Mucosa of descending colon (tissue), 3 donors: ENCODE results near the gene LLGL2. TPM values are rescaled to one million over a fixed set of nuclear protein-coding genes. Genes with fewer than 3 reads are reported as not detected.

ENCODE experiments used
- ATAC-seq: fragments of 200-7000 bp; cut with Tn5 transposase; one replicate; pipeline ENCODE4 v1.9.1; 2020; ENCODE audit warnings: mild to moderate bottlenecking, moderate library complexity
- DNase-seq, 3 donors: peaks; one replicate each; pipeline ENCODE4 v3.0.0-alpha.2; 2020
- H3K36me3 ChIP-seq: fragments of 200-600 bp; one replicate; pipeline ENCODE4 v1.8.0; 2021; ENCODE audit warnings: low read depth, mild to moderate bottlenecking
- H3K4me1 ChIP-seq: fragments of 200-600 bp; one replicate; pipeline ENCODE4 v1.8.0; 2021; ENCODE audit warnings: low read depth, mild to moderate bottlenecking
- H3K4me3 ChIP-seq: fragments of 200-600 bp; one replicate; pipeline ENCODE4 v1.8.0; 2021; ENCODE audit warnings: mild to moderate bottlenecking
- H3K9me3 ChIP-seq: fragments of 200-600 bp; one replicate; pipeline ENCODE4 v1.8.0; 2021; ENCODE audit warnings: mild to moderate bottlenecking
- intact Hi-C, 2 donors: fragments of 100-400 bp; cut with DNase I in 1 of 2; cut with micrococcal nuclease in 1 of 2; formaldehyde crosslinking; loops; one replicate each; pipeline versions ENCODE4 v1.11.0 to v1.11.1; 2022; cut with DNase I, micrococcal nuclease
- total RNA-seq, 3 donors: library from RNA; stranded (reverse); fragmentation: NEBNext Ultra II Directional in 2 of 3; extraction: Animal tissue kit (Norgen Biotek cat#: 25700) in 2 of 3; gene quantifications; one replicate each; pipeline versions ENCODE4 v1.2.1 to v1.2.4, GENCODE V29; 2021 to 2023
- TF ChIP-seq, protein P1 (sequence below): fragments of 200-600 bp; IDR thresholded peaks from one replicate; pipeline ENCODE4 v1.8.0; 2022; ENCODE audit warnings: antibody characterized with exemption, mild to moderate bottlenecking
- donor health status: DM: no; HTN: no; CAD: no; lungs with moderate emphysema.
- donor health status: DM: no; HTN: no; CAD: no.
- donor health status: DM: no; HTN: yes; CAD: no.

The LLGL2 gene
- total RNA-seq, 3 donors from 2014 or later = 269 to 590 (median 405) TPM

DNA sequence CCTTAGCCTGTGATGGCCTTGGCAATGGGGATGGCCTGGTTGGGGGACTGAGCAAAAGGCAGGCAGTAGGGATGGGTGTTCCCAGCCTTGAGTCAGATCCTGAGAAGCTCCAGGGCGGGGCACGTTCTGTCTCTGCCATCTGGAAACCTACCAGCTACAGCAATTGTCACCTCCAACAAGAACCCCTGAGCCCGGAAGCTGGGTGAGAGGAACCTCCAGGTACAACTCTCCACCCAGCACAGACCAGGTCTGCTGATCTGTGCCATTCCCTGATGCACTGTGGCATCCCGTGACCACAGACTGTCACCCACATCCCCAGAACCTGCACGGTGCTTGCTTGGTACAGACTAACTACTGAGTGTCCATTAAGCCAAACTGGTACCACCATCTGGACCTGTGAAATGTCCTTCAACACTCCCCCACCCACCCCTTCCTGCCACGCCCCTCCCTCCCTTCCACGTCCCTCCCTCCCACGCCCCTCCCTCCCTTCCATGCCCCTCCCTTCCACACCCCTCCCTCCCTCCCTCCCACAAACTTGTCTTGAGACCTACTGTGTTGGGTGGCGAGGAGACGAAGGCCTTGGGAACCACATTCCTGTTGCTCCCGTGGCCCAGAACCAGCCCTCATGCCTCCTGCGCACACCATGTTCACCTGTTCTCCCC, 78.7 kb downstream of the LLGL2 start:
- peak; percentile 61 to 70 (median 65) for DNase-seq
- Histone ChIP-seq H3K4me1 (peaks cover 18% of the 10 kb centered on the region), H3K9me3 (no peaks in the 10 kb centered on the region), H3K36me3 (no peaks in the 10 kb centered on the region), H3K4me3 (no peak overlapping the region)
- intact Hi-C loops = no loop called here
- TF ChIP-seq, protein P1, sequence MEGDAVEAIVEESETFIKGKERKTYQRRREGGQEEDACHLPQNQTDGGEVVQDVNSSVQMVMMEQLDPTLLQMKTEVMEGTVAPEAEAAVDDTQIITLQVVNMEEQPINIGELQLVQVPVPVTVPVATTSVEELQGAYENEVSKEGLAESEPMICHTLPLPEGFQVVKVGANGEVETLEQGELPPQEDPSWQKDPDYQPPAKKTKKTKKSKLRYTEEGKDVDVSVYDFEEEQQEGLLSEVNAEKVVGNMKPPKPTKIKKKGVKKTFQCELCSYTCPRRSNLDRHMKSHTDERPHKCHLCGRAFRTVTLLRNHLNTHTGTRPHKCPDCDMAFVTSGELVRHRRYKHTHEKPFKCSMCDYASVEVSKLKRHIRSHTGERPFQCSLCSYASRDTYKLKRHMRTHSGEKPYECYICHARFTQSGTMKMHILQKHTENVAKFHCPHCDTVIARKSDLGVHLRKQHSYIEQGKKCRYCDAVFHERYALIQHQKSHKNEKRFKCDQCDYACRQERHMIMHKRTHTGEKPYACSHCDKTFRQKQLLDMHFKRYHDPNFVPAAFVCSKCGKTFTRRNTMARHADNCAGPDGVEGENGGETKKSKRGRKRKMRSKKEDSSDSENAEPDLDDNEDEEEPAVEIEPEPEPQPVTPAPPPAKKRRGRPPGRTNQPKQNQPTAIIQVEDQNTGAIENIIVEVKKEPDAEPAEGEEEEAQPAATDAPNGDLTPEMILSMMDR = no peak
- peak; percentile 68 for ATAC-seq

- Histone ChIP-seq H3K4me1 (peaks cover 27% of the 10 kb centered on the region), H3K36me3 (no peaks in the 10 kb centered on the region), H3K9me3 (no peaks in the 10 kb centered on the region), H3K4me3 (no peak overlapping the region)
- ATAC-seq = no peak
- TF ChIP-seq, protein P1 = no peak
- no peak for DNase-seq
- intact Hi-C loops = no loop called here
These were observed 80.3 kb downstream of the LLGL2 start for GRCh38 chr17:75605790-75606189.

DNA sequence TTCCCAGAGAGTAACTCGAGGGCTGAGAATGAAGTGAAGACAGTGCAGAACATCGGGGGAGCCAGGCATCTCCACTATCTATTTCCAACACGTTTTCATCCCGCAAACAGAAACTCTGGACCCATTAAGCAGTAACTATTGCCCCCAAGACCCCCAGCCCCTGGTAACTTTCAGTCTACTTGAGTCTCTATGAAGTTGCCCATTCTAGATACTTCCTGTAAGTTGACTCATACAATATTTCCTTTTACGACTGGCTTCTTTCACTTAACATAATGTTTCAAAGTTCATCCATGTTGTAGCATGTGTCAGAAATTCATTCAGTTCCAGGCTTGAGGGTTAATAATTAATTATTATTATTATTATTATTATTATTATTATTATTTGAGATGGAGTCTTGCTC, 81.6 kb downstream of the LLGL2 start:
- Histone ChIP-seq H3K9me3 (no peaks in the 10 kb centered on the region), H3K36me3 (no peaks in the 10 kb centered on the region), H3K4me3 (no peak overlapping the region), H3K4me1 (peaks cover 31% of the 10 kb centered on the region)
- intact Hi-C loops = no loop called here
- ATAC-seq = no peak
- TF ChIP-seq, protein P1 = no peak
- DNase-seq = no peak

GRCh38 chr17:75610103-75610984, 84.8 kb downstream of the LLGL2 start:
- no peak overlapping the region for H3K4me3 ChIP-seq
- peaks cover 32% of the 10 kb centered on the region for H3K4me1 ChIP-seq
- no peaks in the 10 kb centered on the region for H3K9me3 ChIP-seq
- TF ChIP-seq, protein P1 = no peak
- H3K36me3 ChIP-seq = no peaks in the 10 kb centered on the region
- peak; percentile 80 for ATAC-seq
- peak; percentile 86 to 92 (median 89) for DNase-seq
- intact Hi-C loops = no loop called here

GRCh38 chr17:75611851-75612429, 86.4 kb downstream of the LLGL2 start:
- peak in 2 of 3 donors; percentile 66 to 80 for DNase-seq
- Histone ChIP-seq H3K9me3 (no peaks in the 10 kb centered on the region), H3K36me3 (no peaks in the 10 kb centered on the region), H3K4me3 (peak overlapping the region; percentile 18), H3K4me1 (peaks cover 38% of the 10 kb centered on the region)
- intact Hi-C loops = no loop called here
- peak; percentile 58 for ATAC-seq
- TF ChIP-seq, protein P1 = no peak
